ENCODE data around the gene PPP1R7. TPM values are rescaled to one million over a fixed set of nuclear protein-coding genes. Genes with fewer than 3 reads are reported as not detected.

The PPP1R7 gene
- total RNA-seq, 3 donors from 2014 or later = 66.3 to 74.1 (median 73.7) TPM

DNA sequence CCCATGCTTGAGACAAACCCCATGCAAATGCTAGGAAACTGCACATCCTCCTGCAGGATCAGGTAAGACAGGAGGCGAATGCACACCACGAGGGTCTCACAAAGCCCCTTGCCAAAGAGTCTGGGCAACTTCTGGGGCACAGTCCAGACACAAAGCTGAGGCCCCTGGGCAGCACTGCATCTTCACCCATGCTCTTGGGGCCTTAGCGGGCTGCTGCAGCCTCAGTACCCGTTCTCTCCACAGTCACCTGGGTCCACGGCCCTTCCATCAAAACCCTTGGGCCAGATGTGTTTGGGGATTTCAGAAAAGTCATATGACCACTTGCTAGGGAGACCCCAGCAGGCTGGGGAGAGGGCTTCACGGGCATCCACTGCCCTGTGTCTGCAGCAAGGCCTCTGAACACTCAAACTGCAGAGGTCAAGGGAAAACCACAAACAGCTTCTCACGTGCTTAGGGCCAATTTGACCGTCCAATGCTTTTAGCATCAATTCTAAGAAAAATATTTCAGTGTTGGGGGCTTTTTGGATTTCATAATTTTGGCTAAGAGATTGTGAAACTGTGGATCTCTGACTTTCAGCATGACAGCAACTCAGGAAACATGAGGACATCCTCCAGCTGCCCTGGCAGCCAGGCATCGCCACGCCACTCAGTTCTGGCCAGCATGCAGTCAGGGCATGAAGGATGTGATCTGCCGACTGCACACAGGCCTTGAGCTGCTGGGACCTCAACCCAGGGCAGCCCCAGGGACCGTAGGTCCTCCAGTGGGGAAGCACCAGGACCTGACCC, 21.0 kb upstream of the PPP1R7 start:
- peaks cover 11% of the 10 kb centered on the region for H3K36me3 Mint-ChIP-seq (ENCODE audit: insufficient read depth)
- H3K4me3 Mint-ChIP-seq = no peak overlapping the region
- no peak for ATAC-seq
- peaks cover 23% of the 10 kb centered on the region for H3K4me1 Mint-ChIP-seq (ENCODE audit: low read depth)
- H3K9me3 Mint-ChIP-seq = no peaks in the 10 kb centered on the region
- no peaks in the 10 kb centered on the region for H3K27me3 Mint-ChIP-seq (ENCODE audit: low read depth)
- DNase-seq = no peak

DNA sequence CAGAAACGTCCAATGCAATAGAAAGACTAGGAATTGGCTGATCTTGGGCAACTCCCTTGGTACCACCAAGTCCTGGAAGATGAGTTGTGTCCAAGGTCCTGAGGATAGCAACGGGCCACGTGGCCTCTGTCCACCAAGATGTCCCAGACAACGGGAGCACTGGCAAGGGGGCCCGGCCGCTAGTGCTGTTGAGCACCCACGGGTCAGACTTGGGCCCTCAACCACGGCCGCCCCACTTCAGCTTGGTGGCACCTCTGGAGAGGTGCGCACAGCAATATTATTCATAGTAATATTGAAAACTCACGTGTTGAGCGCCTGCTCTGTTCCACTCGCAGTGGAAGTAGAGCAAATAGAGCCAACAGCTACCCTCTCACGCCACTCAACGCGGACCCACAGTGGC, 20.0 kb upstream of the PPP1R7 start:
- H3K36me3 Mint-ChIP-seq (ENCODE audit: insufficient read depth) = peaks cover 11% of the 10 kb centered on the region

DNA sequence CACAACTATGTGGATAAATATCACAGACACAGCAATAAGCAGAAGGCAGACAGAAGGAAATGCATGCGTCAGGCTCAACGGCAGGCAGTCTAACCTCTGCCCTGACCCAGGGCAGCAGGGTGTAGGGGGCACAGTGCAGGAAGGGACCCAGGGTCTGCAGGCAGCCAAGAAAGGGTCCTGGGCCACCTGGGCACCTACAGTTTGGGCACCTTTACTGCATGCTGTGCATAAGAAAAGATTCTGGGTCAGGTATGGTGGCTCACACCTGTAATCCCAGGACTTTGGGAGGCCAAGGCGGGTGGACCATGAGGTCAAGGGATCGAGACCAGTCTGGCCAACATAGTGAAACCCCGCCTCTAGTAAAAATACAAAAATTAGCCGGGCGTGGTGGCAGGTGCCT, 18.7 kb upstream of the PPP1R7 start:
- Mint-ChIP-seq H3K27me3 (ENCODE audit: low read depth) (no peaks in the 10 kb centered on the region), H3K4me1 (ENCODE audit: low read depth) (peaks cover 21% of the 10 kb centered on the region), H3K36me3 (ENCODE audit: insufficient read depth) (peaks cover 11% of the 10 kb centered on the region), H3K4me3 (no peak overlapping the region), H3K9me3 (no peaks in the 10 kb centered on the region)
- no peak for ATAC-seq
- DNase-seq = no peak

More for the DNA sequence above, 20.0 kb upstream of the PPP1R7 start:
- ATAC-seq (no peak), DNase-seq (no peak)
- H3K4me3 Mint-ChIP-seq = no peak overlapping the region
- no peaks in the 10 kb centered on the region for H3K9me3 Mint-ChIP-seq
- peaks cover 23% of the 10 kb centered on the region for H3K4me1 Mint-ChIP-seq (ENCODE audit: low read depth)
- H3K27me3 Mint-ChIP-seq (ENCODE audit: low read depth) = no peaks in the 10 kb centered on the region

DNA sequence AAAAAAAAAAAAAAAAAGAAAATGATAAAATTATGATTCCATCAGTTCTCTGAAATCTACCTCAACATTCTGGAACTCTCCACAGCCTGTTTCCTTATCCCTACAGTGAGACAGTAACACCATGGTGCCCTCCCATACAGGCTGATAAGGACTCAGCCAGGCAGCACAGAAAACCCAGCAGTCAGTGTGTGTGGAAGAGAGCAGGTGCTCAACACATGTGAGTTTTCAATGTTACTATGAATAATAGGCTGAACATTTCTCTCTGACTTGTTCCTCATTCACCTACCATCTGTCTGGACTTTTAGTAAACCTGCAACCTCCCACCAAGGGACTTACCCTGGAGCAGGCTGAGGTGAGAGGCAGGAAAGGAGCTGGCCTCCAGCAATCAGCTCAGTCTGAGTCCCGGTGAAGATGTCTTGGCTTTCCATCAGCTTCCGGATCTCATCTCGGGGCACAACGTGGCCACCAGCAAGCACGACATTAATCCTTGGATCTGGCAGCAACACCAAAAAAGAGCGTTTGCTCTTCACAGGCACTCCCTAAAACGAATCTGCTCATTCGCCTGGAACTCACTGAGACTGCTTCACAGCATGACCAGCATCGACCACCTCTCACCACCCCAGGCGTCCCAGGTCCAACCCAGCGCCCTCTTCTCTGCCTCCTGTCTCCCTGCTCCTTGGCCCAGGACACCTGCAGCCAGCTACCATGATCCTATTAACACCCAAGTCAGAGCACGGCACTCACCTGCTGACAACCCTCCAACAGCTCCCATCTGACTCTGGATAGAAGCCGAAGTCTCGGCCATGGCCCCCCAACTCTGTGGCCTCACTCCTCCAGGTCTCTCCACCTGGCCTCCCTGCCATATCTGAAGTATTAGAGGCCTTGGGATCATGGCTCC, 17.5 kb upstream of the PPP1R7 start:
- Mint-ChIP-seq H3K4me1 (ENCODE audit: low read depth) (peaks cover 13% of the 10 kb centered on the region), H3K4me3 (no peak overlapping the region), H3K27me3 (ENCODE audit: low read depth) (no peaks in the 10 kb centered on the region), H3K36me3 (ENCODE audit: insufficient read depth) (peaks cover 12% of the 10 kb centered on the region), H3K9me3 (no peaks in the 10 kb centered on the region)
- DNase-seq = no peak
- ATAC-seq = no peak

DNA sequence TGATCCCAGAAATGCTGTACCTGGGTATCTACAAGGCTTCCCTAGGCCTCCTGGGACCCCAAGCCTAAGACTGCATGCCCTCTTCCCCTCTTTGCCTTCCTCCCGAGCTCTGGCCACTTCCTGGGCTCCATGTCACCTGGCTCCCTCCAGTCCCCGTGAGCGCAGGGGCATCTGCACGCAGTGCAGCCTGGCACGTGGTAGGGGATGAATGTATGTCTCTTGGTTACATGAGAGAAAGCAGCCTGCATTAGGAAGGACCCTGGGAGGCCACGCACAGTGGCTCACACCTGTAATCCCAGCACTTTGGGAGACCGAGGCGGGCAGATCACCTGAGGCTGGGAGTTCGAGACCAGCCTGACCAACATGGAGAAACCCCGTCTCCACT, 16.8 kb upstream of the PPP1R7 start:
- Mint-ChIP-seq H3K36me3 (ENCODE audit: insufficient read depth) (peaks cover 15% of the 10 kb centered on the region), H3K4me1 (ENCODE audit: low read depth) (peaks cover 6% of the 10 kb centered on the region), H3K4me3 (no peak overlapping the region), H3K9me3 (no peaks in the 10 kb centered on the region), H3K27me3 (ENCODE audit: low read depth) (no peaks in the 10 kb centered on the region)
- DNase-seq (no peak), ATAC-seq (no peak)

DNA sequence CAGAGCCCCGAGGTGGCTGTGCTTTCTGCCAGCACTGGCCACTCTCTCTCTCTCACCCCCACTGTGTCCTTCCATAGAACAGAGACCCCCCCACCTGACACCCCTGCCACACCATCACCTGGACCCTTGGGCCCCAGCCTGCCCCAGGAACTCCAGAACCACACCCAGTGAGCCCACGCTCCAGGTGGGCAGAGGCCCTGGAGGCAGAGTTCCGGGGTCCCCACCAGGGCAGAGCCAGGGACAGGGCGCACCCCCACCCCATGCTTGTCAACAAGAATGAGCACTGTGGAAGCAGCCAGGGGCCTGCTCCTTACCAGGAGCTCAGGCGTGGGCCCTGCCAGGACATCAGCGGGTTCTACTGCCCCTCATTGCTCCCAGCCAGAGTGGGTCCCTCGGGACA, 15.6 kb upstream of the PPP1R7 start:
- H3K4me3 Mint-ChIP-seq = no peak overlapping the region
- no peaks in the 10 kb centered on the region for H3K27me3 Mint-ChIP-seq (ENCODE audit: low read depth)
- DNase-seq = no peak
- H3K36me3 Mint-ChIP-seq (ENCODE audit: insufficient read depth) = peaks cover 15% of the 10 kb centered on the region
- ATAC-seq = no peak
- no peaks in the 10 kb centered on the region for H3K9me3 Mint-ChIP-seq
- H3K4me1 Mint-ChIP-seq (ENCODE audit: low read depth) = no peaks in the 10 kb centered on the region

DNA sequence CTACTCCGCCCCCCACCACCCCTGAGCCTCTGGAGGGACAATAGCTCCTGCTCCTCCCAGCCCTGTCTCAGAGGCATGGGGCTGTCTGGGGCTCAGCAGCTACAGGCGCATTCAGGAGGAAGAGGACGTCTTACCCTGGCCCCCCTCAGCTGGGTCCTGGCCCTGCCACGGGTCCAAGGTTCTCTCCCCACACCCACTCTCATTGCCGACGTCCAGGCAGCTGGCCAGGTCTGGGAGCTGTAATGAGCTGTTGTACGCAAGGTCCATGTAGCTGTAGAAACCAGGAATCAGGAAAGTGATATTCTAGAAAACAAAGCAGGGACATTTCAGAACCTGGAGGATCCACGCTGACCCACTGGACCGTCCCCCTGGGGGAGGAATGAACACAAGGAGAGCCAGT, 14.5 kb upstream of the PPP1R7 start:
- no peaks in the 10 kb centered on the region for H3K9me3 Mint-ChIP-seq
- ATAC-seq = no peak

DNA sequence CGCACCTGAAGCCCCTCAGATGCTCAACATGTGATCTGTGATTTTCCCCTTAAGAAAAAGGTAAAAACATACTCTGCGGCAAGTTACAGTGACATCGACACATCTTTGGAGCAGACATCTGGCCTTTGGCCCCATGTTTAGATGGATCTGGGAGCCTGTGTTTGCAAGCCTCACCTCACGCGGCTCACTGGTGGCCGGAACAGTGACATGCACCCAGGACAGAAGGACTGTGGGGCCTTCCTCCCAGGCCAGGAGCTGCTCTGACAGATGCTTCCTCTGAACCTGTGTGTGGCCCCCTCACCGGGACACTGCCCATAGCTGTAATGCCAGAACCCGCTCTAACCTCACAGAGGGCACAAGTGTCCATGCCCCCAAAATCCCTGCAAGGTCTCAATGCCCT, 14.1 kb upstream of the PPP1R7 start:
- ATAC-seq = no peak
- Mint-ChIP-seq H3K27me3 (ENCODE audit: low read depth) (no peaks in the 10 kb centered on the region), H3K36me3 (ENCODE audit: insufficient read depth) (peaks cover 14% of the 10 kb centered on the region)

More for the DNA sequence above, 14.5 kb upstream of the PPP1R7 start:
- Mint-ChIP-seq H3K27me3 (ENCODE audit: low read depth) (no peaks in the 10 kb centered on the region), H3K4me1 (ENCODE audit: low read depth) (no peaks in the 10 kb centered on the region), H3K36me3 (ENCODE audit: insufficient read depth) (peaks cover 16% of the 10 kb centered on the region), H3K4me3 (no peak overlapping the region)
- no peak for DNase-seq

DNA sequence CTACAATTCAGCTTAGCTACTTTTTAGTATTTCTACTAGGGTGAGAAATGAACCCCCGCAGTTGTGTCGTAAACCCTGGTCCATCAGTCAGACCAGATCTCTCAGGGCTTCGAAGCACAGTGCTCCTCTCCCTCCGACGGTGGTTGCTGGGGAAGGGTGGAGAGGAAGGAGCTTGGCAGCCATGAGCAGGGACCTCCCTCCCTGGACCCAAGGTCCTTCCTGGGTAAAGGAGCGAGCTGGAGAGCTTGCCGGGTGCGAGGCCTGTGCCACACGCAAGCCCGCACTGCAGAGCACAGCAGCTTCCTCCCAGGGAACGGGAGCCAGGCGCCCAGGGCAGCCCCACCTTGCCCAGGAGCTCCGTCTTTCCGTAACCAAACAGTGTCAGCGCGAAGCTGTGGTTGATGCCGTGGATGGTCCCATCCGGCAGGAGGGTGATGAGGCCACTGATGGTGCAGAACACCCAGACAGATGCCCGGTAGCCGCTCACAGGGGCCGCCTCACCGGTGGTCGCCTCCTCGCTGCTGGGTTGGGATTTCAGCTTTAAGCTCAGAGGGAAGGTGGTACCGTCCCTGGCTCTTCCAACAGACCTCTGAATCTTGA, 13.5 kb upstream of the PPP1R7 start:
- H3K4me3 Mint-ChIP-seq = no peak overlapping the region
- H3K9me3 Mint-ChIP-seq = no peaks in the 10 kb centered on the region
- H3K36me3 Mint-ChIP-seq (ENCODE audit: insufficient read depth) = peaks cover 18% of the 10 kb centered on the region
- ATAC-seq (no peak), DNase-seq (no peak)
- H3K27me3 Mint-ChIP-seq (ENCODE audit: low read depth) = no peaks in the 10 kb centered on the region
- H3K4me1 Mint-ChIP-seq (ENCODE audit: low read depth) = no peaks in the 10 kb centered on the region

More for the DNA sequence above, 14.1 kb upstream of the PPP1R7 start:
- Mint-ChIP-seq H3K4me1 (ENCODE audit: low read depth) (no peaks in the 10 kb centered on the region), H3K4me3 (no peak overlapping the region), H3K9me3 (no peaks in the 10 kb centered on the region)
- no peak for DNase-seq

DNA sequence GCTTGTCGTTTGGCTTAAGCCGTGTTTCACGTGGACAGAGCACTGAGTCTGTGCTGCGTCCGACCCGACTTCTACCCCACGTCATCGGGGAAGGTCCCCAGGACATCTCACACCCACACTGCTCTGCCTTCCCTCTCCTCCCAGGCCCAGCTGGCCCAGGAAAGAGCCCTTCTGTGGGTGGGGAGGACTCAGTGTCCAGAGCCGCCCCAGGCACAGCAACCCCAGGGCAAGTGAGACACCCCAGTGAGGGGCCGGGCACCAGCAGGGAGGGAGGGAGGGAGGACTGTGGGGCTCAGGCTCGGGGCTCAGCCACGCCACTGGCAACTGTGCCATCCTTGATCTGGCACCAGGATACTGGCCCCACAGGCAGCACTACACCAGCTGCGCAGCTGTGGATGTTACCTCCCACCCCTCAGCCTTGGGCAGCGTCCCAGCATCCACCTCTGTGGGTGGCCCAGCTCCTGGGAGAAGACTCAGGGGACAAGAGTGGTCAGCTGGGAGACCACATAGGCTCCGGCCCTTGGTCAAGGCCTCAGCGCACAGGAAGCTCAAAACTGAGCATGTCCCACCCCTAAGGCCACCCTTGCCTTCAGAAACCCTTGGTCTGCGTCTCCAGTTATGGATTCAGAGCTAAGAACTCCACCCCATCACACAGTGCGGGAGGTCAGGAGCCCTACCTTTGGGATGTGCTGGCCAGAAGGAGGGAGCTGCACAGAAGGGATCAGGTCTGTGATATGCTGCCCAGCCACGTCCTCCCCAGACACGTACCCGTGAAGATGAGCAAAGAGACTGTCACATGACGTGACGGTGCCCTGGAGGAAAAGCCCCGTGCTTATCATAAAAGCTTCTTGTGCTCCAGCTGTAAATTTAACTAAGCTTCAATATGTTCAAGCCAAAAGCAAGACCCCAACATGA, 12.7 kb upstream of the PPP1R7 start:
- peaks cover 24% of the 10 kb centered on the region for H3K36me3 Mint-ChIP-seq (ENCODE audit: insufficient read depth)
- H3K4me1 Mint-ChIP-seq (ENCODE audit: low read depth) = no peaks in the 10 kb centered on the region
- no peaks in the 10 kb centered on the region for H3K9me3 Mint-ChIP-seq
- ATAC-seq (no peak), DNase-seq (no peak)
- H3K4me3 Mint-ChIP-seq = no peak overlapping the region
- H3K27me3 Mint-ChIP-seq (ENCODE audit: low read depth) = no peaks in the 10 kb centered on the region

DNA sequence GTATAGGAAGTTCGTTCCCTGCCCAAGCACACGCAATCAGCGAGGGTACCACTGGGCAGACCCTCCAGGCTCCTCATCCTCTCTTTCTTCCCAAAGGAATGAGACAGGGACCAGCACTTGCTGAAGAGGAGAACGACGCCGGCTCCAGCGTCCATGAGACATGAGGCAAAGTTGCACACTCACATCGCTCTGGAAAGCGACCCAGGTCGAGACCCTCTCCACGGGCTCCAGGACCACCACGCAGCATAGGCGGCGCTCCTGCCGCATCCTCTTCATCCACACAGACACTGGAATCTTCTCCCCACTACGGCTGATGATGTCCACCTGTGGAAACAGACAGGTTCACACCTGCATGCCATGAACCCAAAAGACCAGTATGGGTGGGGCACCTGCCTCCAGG, 11.8 kb upstream of the PPP1R7 start:
- Mint-ChIP-seq H3K27me3 (ENCODE audit: low read depth) (no peaks in the 10 kb centered on the region), H3K36me3 (ENCODE audit: insufficient read depth) (peaks cover 19% of the 10 kb centered on the region), H3K4me1 (ENCODE audit: low read depth) (no peaks in the 10 kb centered on the region), H3K9me3 (no peaks in the 10 kb centered on the region), H3K4me3 (no peak overlapping the region)
- ATAC-seq = no peak
- DNase-seq = no peak

DNA sequence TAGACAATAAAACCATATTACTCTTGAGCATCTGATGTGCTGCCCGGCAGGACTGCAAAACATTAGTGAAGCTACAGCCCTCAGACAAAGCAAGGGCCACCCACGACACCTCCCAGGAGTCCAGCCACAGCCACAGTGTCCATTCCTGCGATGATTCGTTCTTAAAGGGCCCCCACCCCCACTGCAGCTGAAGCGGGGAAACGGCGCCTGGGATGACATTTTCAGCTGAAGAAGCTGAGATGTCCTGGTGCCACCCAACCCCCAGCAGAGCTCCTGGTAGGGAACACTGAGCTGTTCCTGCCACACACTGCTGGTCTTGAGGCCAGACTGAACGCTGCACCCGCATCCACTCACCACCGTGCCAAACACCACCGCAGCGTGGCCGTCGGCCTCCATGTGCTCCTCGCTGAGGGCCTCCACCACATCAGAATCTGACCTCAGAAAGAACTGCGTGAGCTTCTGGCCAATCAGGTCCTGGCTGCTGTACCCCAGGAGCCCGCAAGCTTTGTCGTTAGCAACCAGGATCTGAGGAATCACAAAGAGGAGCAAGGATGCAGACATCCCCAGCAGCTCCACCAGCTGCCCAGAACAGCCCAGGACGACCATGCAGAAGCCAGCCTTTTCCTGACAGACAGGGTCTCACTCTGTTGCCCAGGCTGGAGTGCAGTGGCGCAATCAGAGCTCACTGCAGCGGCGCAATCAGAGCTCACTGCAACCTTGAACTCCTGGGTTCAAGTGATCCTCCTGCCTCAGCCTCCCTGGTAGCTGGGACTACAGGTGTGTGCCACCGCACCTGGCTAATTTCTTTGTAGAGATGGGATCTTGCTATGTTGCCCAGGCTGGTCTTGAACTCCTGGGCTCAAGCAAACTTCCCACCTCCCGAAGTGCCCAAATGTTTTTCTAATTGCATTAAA, 10.5 kb upstream of the PPP1R7 start:
- Mint-ChIP-seq H3K27me3 (ENCODE audit: low read depth) (no peaks in the 10 kb centered on the region), H3K9me3 (no peaks in the 10 kb centered on the region), H3K4me3 (no peak overlapping the region), H3K36me3 (ENCODE audit: insufficient read depth) (peaks cover 19% of the 10 kb centered on the region), H3K4me1 (ENCODE audit: low read depth) (no peaks in the 10 kb centered on the region)
- no peak for DNase-seq
- ATAC-seq = no peak

DNA sequence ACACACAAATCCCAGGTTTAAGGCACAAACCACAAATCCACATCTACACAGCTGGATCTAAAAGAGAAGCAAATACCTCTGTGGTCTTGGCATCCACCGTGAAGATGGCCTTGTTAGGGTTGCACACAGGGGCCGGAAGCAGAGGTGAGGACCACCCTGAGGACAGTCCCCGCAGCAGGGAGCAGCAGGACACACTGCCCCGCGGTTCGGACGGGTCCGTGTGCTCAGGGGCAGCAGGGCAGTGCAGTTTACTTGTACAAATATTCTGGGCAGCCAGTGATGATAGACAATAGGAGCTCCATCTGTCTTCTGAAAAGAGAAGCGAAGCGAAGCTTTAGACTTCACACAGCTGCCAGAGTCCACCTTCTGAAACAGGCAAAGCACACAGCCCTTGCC, 9.8 kb upstream of the PPP1R7 start:
- ATAC-seq (no peak), DNase-seq (no peak)
- no peaks in the 10 kb centered on the region for H3K4me1 Mint-ChIP-seq (ENCODE audit: low read depth)
- H3K4me3 Mint-ChIP-seq = no peak overlapping the region
- H3K27me3 Mint-ChIP-seq (ENCODE audit: low read depth) = no peaks in the 10 kb centered on the region
- peaks cover 19% of the 10 kb centered on the region for H3K36me3 Mint-ChIP-seq (ENCODE audit: insufficient read depth)
- H3K9me3 Mint-ChIP-seq = no peaks in the 10 kb centered on the region
